Ishikawa (cell line): ENCODE measurements around the gene MT1HL1.

Experiments
- CEBPB ChIP-seq: IDR thresholded peaks from 2 replicates; pipeline ENCODE4 v1.6.1; 2012
- CREB1 ChIP-seq: IDR thresholded peaks from 2 replicates; pipeline ENCODE4 v1.6.1; 2012; ENCODE audit warnings: low read depth
- EGR1 ChIP-seq: IDR thresholded peaks from 2 replicates; pipeline ENCODE4 v1.6.1; 2012
- EP300 ChIP-seq: IDR thresholded peaks from 2 replicates; pipeline ENCODE4 v1.6.1; 2012; ENCODE audit warnings: borderline replicate concordance
- FOXM1 ChIP-seq: IDR thresholded peaks from 2 replicates; pipeline ENCODE4 v1.6.1; 2012; ENCODE audit warnings: low read depth, borderline replicate concordance
- NFIC ChIP-seq: IDR thresholded peaks from 2 replicates; pipeline ENCODE4 v1.6.1; 2012
- RAD21 ChIP-seq: IDR thresholded peaks from 2 replicates; pipeline ENCODE4 v1.6.1; 2012; ENCODE audit warnings: low read depth
- TAF1 ChIP-seq: IDR thresholded peaks from 2 replicates; pipeline ENCODE4 v1.6.1; 2012; ENCODE audit warnings: low read depth, mild to moderate bottlenecking
- TCF12 ChIP-seq: IDR thresholded peaks from 2 replicates; pipeline ENCODE4 v1.6.1; 2012; ENCODE audit warnings: low read depth
- TEAD4 ChIP-seq: IDR thresholded peaks from 2 replicates; pipeline ENCODE4 v1.6.1; 2012
- YY1 ChIP-seq: IDR thresholded peaks from 2 replicates; pipeline ENCODE4 v1.6.1; 2012; ENCODE audit warnings: low read depth
- ZBTB7A ChIP-seq: IDR thresholded peaks from 2 replicates; pipeline ENCODE4 v1.6.1; 2012; ENCODE audit warnings: low read depth
- TF ChIP-seq, protein P1 (sequence below): IDR thresholded peaks from 2 replicates; pipeline ENCODE4 v1.6.1; 2012; ENCODE audit warnings: low read depth, mild to moderate bottlenecking
- TF ChIP-seq, protein P2 (sequence below): IDR thresholded peaks from 2 replicates; pipeline ENCODE4 v1.6.1; 2012
- TF ChIP-seq, protein P3 (sequence below): IDR thresholded peaks from 2 replicates; pipeline ENCODE4 v1.6.1; 2012

Gene MT1HL1

DNA sequence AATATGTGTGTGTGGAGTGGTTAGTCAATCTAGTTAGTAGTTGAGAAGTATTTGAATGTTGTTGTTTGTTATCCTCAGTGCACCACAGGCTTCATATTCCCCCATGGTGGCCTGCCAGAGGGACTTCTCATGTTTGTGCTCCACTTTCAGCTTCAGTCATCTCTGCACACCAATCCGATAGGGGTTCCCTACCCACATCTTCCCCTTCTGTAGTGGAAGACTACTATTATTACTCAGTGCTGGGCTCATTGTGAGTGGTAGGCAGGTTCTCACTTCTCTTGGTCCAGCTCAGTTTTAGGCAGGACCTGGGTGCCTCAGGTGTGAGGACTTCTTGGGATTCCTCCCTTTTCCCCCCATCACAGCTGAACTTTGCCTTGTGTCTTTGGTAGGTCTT is 14.2 kb downstream of the MT1HL1 start:
- TF ChIP-seq, protein P1, sequence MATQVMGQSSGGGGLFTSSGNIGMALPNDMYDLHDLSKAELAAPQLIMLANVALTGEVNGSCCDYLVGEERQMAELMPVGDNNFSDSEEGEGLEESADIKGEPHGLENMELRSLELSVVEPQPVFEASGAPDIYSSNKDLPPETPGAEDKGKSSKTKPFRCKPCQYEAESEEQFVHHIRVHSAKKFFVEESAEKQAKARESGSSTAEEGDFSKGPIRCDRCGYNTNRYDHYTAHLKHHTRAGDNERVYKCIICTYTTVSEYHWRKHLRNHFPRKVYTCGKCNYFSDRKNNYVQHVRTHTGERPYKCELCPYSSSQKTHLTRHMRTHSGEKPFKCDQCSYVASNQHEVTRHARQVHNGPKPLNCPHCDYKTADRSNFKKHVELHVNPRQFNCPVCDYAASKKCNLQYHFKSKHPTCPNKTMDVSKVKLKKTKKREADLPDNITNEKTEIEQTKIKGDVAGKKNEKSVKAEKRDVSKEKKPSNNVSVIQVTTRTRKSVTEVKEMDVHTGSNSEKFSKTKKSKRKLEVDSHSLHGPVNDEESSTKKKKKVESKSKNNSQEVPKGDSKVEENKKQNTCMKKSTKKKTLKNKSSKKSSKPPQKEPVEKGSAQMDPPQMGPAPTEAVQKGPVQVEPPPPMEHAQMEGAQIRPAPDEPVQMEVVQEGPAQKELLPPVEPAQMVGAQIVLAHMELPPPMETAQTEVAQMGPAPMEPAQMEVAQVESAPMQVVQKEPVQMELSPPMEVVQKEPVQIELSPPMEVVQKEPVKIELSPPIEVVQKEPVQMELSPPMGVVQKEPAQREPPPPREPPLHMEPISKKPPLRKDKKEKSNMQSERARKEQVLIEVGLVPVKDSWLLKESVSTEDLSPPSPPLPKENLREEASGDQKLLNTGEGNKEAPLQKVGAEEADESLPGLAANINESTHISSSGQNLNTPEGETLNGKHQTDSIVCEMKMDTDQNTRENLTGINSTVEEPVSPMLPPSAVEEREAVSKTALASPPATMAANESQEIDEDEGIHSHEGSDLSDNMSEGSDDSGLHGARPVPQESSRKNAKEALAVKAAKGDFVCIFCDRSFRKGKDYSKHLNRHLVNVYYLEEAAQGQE = no peak
- TF ChIP-seq EGR1 (no peak), EP300 (no peak), YY1 (no peak), TEAD4 (no peak), FOXM1 (no peak), TAF1 (no peak), ZBTB7A (no peak), TCF12 (no peak), NFIC (no peak), CREB1 (no peak), CEBPB (no peak), RAD21 (no peak)
- TF ChIP-seq, protein P2, sequence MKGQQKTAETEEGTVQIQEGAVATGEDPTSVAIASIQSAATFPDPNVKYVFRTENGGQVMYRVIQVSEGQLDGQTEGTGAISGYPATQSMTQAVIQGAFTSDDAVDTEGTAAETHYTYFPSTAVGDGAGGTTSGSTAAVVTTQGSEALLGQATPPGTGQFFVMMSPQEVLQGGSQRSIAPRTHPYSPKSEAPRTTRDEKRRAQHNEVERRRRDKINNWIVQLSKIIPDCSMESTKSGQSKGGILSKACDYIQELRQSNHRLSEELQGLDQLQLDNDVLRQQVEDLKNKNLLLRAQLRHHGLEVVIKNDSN = no peak
- TF ChIP-seq, protein P3, sequence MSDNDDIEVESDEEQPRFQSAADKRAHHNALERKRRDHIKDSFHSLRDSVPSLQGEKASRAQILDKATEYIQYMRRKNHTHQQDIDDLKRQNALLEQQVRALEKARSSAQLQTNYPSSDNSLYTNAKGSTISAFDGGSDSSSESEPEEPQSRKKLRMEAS = no peak

DNA sequence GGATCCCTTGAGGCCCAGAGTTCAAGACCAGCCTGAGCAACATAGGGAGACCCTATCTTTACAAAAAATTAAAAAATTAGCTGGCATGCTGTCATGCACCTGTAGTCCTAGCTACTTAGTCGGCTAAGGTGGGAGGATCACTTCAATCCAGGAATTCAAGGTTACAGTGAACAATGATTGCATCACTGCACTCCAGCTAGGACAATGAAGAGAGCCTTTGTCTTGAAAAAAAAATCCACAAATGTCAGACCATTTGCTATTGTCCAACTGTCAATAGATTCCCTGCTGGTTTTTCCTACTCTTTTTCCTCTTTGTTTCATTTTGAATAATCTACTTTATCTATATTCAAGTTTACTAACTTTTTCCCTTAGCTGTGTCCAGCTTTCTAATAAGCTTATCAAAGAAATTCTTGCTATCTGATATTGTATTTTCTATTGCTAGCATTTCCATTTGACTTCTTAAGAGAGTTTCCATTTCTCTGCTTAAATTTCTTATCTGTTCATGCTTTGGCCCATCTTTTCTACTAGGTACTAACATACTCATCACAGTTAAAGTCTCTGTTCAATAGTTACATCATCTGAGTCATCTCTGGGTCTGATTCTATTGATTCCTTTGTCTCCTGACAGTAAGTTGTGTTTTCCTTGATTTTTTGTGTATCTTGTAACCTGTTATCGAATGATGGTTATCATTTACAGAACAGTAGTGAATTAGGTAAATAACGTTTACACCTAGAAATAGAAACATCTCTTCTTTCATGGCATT is 14.8 kb downstream of the MT1HL1 start:
- TF ChIP-seq TCF12 (no peak), FOXM1 (no peak), YY1 (no peak), TEAD4 (no peak), ZBTB7A (no peak), EP300 (no peak), TAF1 (no peak), CREB1 (no peak), CEBPB (no peak), EGR1 (no peak), NFIC (no peak), RAD21 (no peak)
- TF ChIP-seq, protein P3 = no peak
- TF ChIP-seq, protein P1 = no peak
- TF ChIP-seq, protein P2 = no peak

DNA sequence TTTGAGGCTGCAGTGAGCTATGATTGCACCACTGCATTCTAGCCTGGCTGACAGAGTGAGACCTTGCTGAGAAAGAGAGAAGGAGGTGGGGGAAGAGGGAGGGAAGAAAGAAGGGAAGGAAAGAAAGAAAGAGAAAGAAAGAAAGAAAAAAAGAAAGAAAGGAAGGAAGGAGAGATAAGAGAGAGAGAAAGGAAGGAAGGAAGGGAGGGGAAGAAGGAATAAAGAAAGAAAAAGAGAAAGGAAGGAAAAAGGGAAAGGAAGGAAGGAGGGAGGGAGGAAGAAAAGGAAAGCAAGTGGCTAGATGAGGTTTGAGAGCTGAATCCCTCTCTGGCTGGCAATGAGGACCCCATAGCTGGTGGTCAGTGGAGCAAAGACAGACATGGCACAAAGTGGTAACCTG is 20.4 kb downstream of the MT1HL1 start:
- TF ChIP-seq, protein P2 = no peak
- TF ChIP-seq TAF1 (no peak), FOXM1 (no peak), EGR1 (no peak), EP300 (no peak), TEAD4 (no peak), TCF12 (no peak), RAD21 (no peak)

DNA sequence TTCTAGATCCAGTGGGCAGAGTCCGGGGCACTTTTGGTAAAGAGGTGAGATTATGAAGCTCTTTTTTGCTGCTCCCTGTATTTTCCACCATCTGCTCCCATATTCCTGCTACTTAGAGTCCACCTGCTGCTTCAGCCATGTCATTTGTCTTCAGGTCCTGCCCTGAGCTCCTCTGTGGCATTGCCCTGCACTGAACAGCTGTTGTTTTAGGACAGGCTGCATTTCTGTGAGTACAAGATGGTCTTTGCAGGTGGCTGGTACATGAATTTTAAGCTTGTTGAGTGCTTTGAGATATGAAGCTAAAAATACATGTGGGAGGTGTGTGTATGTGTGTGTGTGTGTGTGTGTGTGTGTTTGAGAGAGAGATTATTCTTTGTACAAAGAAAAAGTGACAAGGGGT is 21.9 kb downstream of the MT1HL1 start:
- TF ChIP-seq EP300 = no peak
- TF ChIP-seq TEAD4 = no peak
- TF ChIP-seq CREB1 = no peak
- no peak for TF ChIP-seq NFIC
- TF ChIP-seq CEBPB = no peak
- TF ChIP-seq TCF12 = no peak
- TF ChIP-seq, protein P1 = no peak
- TF ChIP-seq, protein P3 = no peak
- TF ChIP-seq RAD21 = no peak
- TF ChIP-seq, protein P2 = no peak
- TF ChIP-seq ZBTB7A = no peak
- no peak for TF ChIP-seq YY1
- TF ChIP-seq TAF1 = no peak
